Neural cell (in vitro differentiated cells): ENCODE measurements around the gene SLAIN2. TPM values are rescaled to one million over a fixed set of nuclear protein-coding genes. Genes with fewer than 3 reads are reported as not detected.

Experiments
- H2AFZ ChIP-seq: fragments of 200-600, 300-800 bp; sonication (generic), shearing (Covaris generic); 2 replicates; pipeline ENCODE4 v1.6.0; 2014; ENCODE audit warnings: low read depth, mild to moderate bottlenecking, antibody characterized with exemption, low read length, moderate library complexity
- H3F3A ChIP-seq: fragments of 200-600 bp; shearing (Covaris generic); 2 replicates; pipeline ENCODE4 v1.6.1; 2016; ENCODE audit warnings: mild to moderate bottlenecking, moderate library complexity, mixed read lengths, antibody characterized with exemption, low read length; ENCODE audit not compliant: insufficient read depth, poor library complexity, severe bottlenecking
- H3K27ac ChIP-seq: fragments of 200-600, 300-800 bp; sonication (generic), shearing (Covaris generic); 2 replicates; pipeline ENCODE4 v1.5.1; 2014; ENCODE audit warnings: mild to moderate bottlenecking, low read length, moderate library complexity
- H3K27me3 ChIP-seq: fragments of 300-800, 200-600 bp; sonication (generic), shearing (Covaris generic); 2 replicates; pipeline ENCODE4 v1.6.0; 2014; ENCODE audit warnings: mild to moderate bottlenecking, low read depth, low read length, moderate library complexity; ENCODE audit not compliant: insufficient read depth
- H3K36me3 ChIP-seq: fragments of 300-800, 200-600 bp; sonication (generic), shearing (Covaris generic); 2 replicates; pipeline ENCODE4 v1.5.1; 2014; ENCODE audit warnings: mild to moderate bottlenecking, antibody characterized with exemption, low read length, moderate library complexity; ENCODE audit not compliant: insufficient read depth
- H3K4me2 ChIP-seq: fragments of 300-800, 200-600 bp; sonication (generic), shearing (Covaris generic); 2 replicates; pipeline ENCODE4 v1.6.0; 2014; ENCODE audit warnings: mild to moderate bottlenecking, low read length
- H3K4me3 ChIP-seq: fragments of 300-800, 200-600 bp; sonication (generic), shearing (Covaris generic); 2 replicates; pipeline ENCODE4 v1.5.1; 2014; ENCODE audit warnings: mild to moderate bottlenecking, low read length, moderate library complexity
- H3K79me2 ChIP-seq: fragments of 200-600 bp; shearing (Covaris generic); replicated peaks from 2 replicates; pipeline ENCODE4 v1.6.0; 2014; ENCODE audit warnings: mild to moderate bottlenecking, low read length, moderate library complexity; ENCODE audit not compliant: insufficient read depth
- H3K9ac ChIP-seq: fragments of 300-800, 200-600 bp; sonication (generic), shearing (Covaris generic); 2 replicates; pipeline ENCODE4 v1.6.1; 2016; ENCODE audit warnings: mild to moderate bottlenecking, low read length, mixed read lengths
- H3K9me2 ChIP-seq: fragments of 200-600 bp; shearing (Covaris generic); 2 replicates; pipeline ENCODE4 v1.6.1; 2016; ENCODE audit warnings: mild to moderate bottlenecking, low read length, mixed read lengths; ENCODE audit not compliant: insufficient read depth
- H3K9me3 ChIP-seq: fragments of 200-600, 300-800 bp; sonication (generic), shearing (Covaris generic); 2 replicates; pipeline ENCODE4 v1.6.1; 2016; ENCODE audit warnings: mild to moderate bottlenecking, mixed run types, low read length, moderate library complexity, mixed read lengths
- H4K20me1 ChIP-seq: fragments of 200-600 bp; shearing (Covaris generic); 2 replicates; pipeline ENCODE4 v1.6.1; 2016; ENCODE audit warnings: mild to moderate bottlenecking, mixed run types; ENCODE audit not compliant: insufficient read depth
- EP300 ChIP-seq: fragments of 450-650 bp; conservative IDR thresholded peaks from 2 replicates; pipeline ENCODE4 v1.6.1; 2014; ENCODE audit warnings: antibody characterized with exemption, mild to moderate bottlenecking, moderate library complexity; ENCODE audit not compliant: poor library complexity, severe bottlenecking
- EZH2 ChIP-seq: fragments of 200-600, 300-800 bp; shearing (Covaris generic), sonication (generic); IDR thresholded peaks from 2 replicates; pipeline ENCODE4 v1.6.1; 2014; ENCODE audit warnings: antibody characterized with exemption, low read length, borderline replicate concordance, mild to moderate bottlenecking; ENCODE audit not compliant: insufficient read depth, poor library complexity, severe bottlenecking
- MXI1 ChIP-seq: fragments of 450-650 bp; conservative IDR thresholded peaks from 2 replicates; pipeline ENCODE4 v1.6.1; 2014; ENCODE audit warnings: antibody characterized with exemption, mild to moderate bottlenecking; ENCODE audit not compliant: poor library complexity, severe bottlenecking
- POLR2AphosphoS5 ChIP-seq: IDR thresholded peaks from 2 replicates; pipeline ENCODE4 v1.6.1; 2012
- RAD21 ChIP-seq: fragments of 450-650 bp; conservative IDR thresholded peaks from 2 replicates; pipeline ENCODE4 v1.6.1; 2014; ENCODE audit warnings: antibody characterized with exemption, mild to moderate bottlenecking, moderate library complexity
- REST ChIP-seq: IDR thresholded peaks from 2 replicates; pipeline ENCODE4 v1.6.1; 2012; ENCODE audit warnings: borderline replicate concordance
- SMC3 ChIP-seq: fragments of 450-650 bp; conservative IDR thresholded peaks from 2 replicates; pipeline ENCODE4 v1.6.1; 2014; ENCODE audit warnings: antibody characterized with exemption, mild to moderate bottlenecking, moderate library complexity; ENCODE audit not compliant: poor library complexity
- TAF1 ChIP-seq: IDR thresholded peaks from 2 replicates; pipeline ENCODE4 v1.6.1; 2012; ENCODE audit warnings: low read depth
- polyA plus RNA-seq: library from polyadenylated mRNA; depleted of rRNA; stranded (reverse); fragments of >200 nt; gene quantifications from 2 replicates; pipeline ENCODE4 v1.2.3, GENCODE V29; 2014
- TF ChIP-seq, protein P1 (sequence below): fragments of 450-650 bp; IDR thresholded peaks from 2 replicates; pipeline ENCODE4 v1.5.1; 2014; ENCODE audit warnings: antibody characterized with exemption, mild to moderate bottlenecking, moderate library complexity; ENCODE audit not compliant: poor library complexity, severe bottlenecking

The SLAIN2 gene
- polyA plus RNA-seq, 1 donor from 2014 or later = 43.2 TPM

DNA sequence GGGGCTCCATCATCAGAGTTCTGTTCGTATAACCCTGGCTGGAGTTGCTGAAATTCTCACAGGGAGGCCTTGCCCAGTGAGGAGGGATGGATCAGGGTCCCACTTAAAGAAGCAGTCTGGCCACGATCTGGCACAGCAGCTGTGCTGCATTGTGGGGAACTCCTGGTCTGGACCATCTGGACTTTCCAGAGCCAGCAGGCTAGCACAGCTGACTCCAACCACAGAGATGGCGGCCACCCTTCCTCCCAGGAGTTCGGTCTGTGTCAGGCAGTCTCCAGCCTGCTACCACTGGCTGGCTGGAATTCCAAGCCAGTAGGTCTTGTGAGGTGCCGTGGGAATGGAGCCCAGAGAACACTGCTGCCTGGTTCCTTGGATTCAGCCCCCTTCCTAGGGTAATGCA is 62.0 kb downstream of the SLAIN2 start:
- H4K20me1 ChIP-seq = no peaks in the 10 kb centered on the region
- no peak overlapping the region for H3K4me3 ChIP-seq
- H3F3A ChIP-seq = no peaks in the 10 kb centered on the region
- H3K9ac ChIP-seq = no peak overlapping the region
- no peaks in the 10 kb centered on the region for H3K36me3 ChIP-seq
- H3K27ac ChIP-seq = no peak overlapping the region
- no peaks in the 10 kb centered on the region for H3K9me3 ChIP-seq
- H2AFZ ChIP-seq = no peak overlapping the region
- H3K4me2 ChIP-seq = no peak overlapping the region
- no peaks in the 10 kb centered on the region for H3K79me2 ChIP-seq
- TF ChIP-seq MXI1 (no peak), RAD21 (no peak), EZH2 (no peak), SMC3 (no peak), REST (no peak), POLR2AphosphoS5 (no peak), EP300 (no peak), TAF1 (no peak)
- TF ChIP-seq, protein P1, sequence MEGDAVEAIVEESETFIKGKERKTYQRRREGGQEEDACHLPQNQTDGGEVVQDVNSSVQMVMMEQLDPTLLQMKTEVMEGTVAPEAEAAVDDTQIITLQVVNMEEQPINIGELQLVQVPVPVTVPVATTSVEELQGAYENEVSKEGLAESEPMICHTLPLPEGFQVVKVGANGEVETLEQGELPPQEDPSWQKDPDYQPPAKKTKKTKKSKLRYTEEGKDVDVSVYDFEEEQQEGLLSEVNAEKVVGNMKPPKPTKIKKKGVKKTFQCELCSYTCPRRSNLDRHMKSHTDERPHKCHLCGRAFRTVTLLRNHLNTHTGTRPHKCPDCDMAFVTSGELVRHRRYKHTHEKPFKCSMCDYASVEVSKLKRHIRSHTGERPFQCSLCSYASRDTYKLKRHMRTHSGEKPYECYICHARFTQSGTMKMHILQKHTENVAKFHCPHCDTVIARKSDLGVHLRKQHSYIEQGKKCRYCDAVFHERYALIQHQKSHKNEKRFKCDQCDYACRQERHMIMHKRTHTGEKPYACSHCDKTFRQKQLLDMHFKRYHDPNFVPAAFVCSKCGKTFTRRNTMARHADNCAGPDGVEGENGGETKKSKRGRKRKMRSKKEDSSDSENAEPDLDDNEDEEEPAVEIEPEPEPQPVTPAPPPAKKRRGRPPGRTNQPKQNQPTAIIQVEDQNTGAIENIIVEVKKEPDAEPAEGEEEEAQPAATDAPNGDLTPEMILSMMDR = no peak
- H3K9me2 ChIP-seq = no peaks in the 10 kb centered on the region
- no peaks in the 10 kb centered on the region for H3K27me3 ChIP-seq

DNA sequence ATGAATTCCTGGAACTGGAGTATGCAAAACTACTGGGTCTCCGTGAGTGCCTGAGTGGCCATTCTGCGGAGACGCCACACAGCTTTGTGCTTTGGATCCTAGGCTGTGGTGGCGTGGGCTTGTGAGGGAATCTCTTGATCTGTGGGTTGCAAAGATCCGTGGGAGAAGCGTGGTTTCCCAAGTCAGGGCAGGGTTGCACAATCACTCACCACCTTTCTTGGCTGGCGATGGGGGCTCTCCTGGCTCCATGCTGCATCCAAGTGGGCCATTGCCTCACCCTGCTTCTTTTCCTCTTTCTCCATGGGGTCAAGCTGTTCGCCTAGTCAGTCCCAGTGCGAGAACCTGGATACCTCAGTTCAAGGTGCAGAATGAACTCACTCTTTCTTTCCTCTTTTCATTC is 62.5 kb downstream of the SLAIN2 start:
- no peak overlapping the region for H3K9ac ChIP-seq
- H3K27ac ChIP-seq = no peak overlapping the region
- H2AFZ ChIP-seq = no peak overlapping the region
- no peaks in the 10 kb centered on the region for H3K9me3 ChIP-seq
- TF ChIP-seq TAF1 = no peak
- no peaks in the 10 kb centered on the region for H4K20me1 ChIP-seq
- H3K36me3 ChIP-seq = no peaks in the 10 kb centered on the region
- H3K9me2 ChIP-seq = no peaks in the 10 kb centered on the region
- no peaks in the 10 kb centered on the region for H3K79me2 ChIP-seq
- H3K4me2 ChIP-seq = no peak overlapping the region
- no peak overlapping the region for H3K4me3 ChIP-seq
- H3K27me3 ChIP-seq = no peaks in the 10 kb centered on the region
- no peaks in the 10 kb centered on the region for H3F3A ChIP-seq

- peaks cover 1% of the 10 kb centered on the region for H3K36me3 ChIP-seq
- H3K4me2 ChIP-seq = no peak overlapping the region
- no peaks in the 10 kb centered on the region for H3K9me2 ChIP-seq
- H2AFZ ChIP-seq = no peak overlapping the region
- H3K4me3 ChIP-seq = no peak overlapping the region
- H3K27ac ChIP-seq = no peak overlapping the region
- H3F3A ChIP-seq = no peaks in the 10 kb centered on the region
- TF ChIP-seq RAD21 (no peak), REST (no peak), TAF1 (no peak), MXI1 (no peak), POLR2AphosphoS5 (no peak)
- TF ChIP-seq, protein P1 = no peak
- H4K20me1 ChIP-seq = no peaks in the 10 kb centered on the region
- no peaks in the 10 kb centered on the region for H3K27me3 ChIP-seq
- H3K9ac ChIP-seq = no peak overlapping the region
- H3K9me3 ChIP-seq = no peaks in the 10 kb centered on the region
- H3K79me2 ChIP-seq = no peaks in the 10 kb centered on the region
Observed at GRCh38 chr4:48405924-48406323, 64.6 kb downstream of the SLAIN2 start.
